Measurements from ENCODE around the gene IP6K2.
"Not testable (repeated sequence)": the region's sequence is repeated elsewhere in the genome, so short reads cannot be mapped to it uniquely, and the experiment has no call there.

- not testable (repeated sequence) for TF ChIP-seq NR3C1 (IDR thresholded peaks at IDR 0.05); ZFP36 (IDR thresholded peaks at IDR 0.05; ENCODE audit: borderline replicate concordance, partially characterized antibody); CBX2 (IDR thresholded peaks at IDR 0.05; ENCODE audit: borderline replicate concordance, low read depth); MAZ (IDR thresholded peaks at IDR 0.05; ENCODE audit: borderline replicate concordance, low read depth, low read length); CHD2 (IDR thresholded peaks at IDR 0.05; ENCODE audit: low read length, partially characterized antibody); POLR2A (IDR thresholded peaks at IDR 0.05; ENCODE audit: low read length); MAFK (IDR thresholded peaks at IDR 0.05; ENCODE audit: partially characterized antibody); MAX (IDR thresholded peaks at IDR 0.05); CTCF (IDR thresholded peaks at IDR 0.05); SREBF2 (IDR thresholded peaks at IDR 0.05); FOSL2 (IDR thresholded peaks at IDR 0.05); FOSL2 (CRISPR knock-in tag; IDR thresholded peaks at IDR 0.05); HOXA7 (CRISPR knock-in tag; IDR thresholded peaks at IDR 0.05)
These were observed 8.3 kb upstream of the IP6K2 start for GRCh38 chr3:48725185-48725855.
